Measurements from ENCODE around the gene NUP62.

NUP62 gene

GRCh38 chr19:49863254-49863934 lies 65.9 kb downstream of the NUP62 start:
- Mint-ChIP-seq H3K27ac (peak overlapping the region; percentile 47 to 80), H3K27me3 (no peaks in the 10 kb centered on the region), H3K4me1 (ENCODE audit: low read depth in 2 of 2) (peaks cover 30 to 34% of the 10 kb centered on the region in 2 donors), H3K4me3 (no peak overlapping the region), H3K36me3 (ENCODE audit: insufficient read depth) (peaks cover 72% of the 10 kb centered on the region), H3K9me3 (no peaks in the 10 kb centered on the region)
- DNase-seq (no peak), ATAC-seq (replicated peaks) (no peak)

GRCh38 chr19:49862391-49863253 lies 66.7 kb downstream of the NUP62 start:
- Mint-ChIP-seq H3K4me1 (ENCODE audit: low read depth in 2 of 2) (peaks cover 25 to 27% of the 10 kb centered on the region in 2 donors), H3K36me3 (ENCODE audit: insufficient read depth) (peaks cover 72% of the 10 kb centered on the region), H3K27ac (peak overlapping the region; percentile 47 to 80), H3K9me3 (no peaks in the 10 kb centered on the region), H3K4me3 (no peak overlapping the region), H3K27me3 (no peaks in the 10 kb centered on the region)
- no peak for DNase-seq
- no peak for ATAC-seq (replicated peaks)

DNA sequence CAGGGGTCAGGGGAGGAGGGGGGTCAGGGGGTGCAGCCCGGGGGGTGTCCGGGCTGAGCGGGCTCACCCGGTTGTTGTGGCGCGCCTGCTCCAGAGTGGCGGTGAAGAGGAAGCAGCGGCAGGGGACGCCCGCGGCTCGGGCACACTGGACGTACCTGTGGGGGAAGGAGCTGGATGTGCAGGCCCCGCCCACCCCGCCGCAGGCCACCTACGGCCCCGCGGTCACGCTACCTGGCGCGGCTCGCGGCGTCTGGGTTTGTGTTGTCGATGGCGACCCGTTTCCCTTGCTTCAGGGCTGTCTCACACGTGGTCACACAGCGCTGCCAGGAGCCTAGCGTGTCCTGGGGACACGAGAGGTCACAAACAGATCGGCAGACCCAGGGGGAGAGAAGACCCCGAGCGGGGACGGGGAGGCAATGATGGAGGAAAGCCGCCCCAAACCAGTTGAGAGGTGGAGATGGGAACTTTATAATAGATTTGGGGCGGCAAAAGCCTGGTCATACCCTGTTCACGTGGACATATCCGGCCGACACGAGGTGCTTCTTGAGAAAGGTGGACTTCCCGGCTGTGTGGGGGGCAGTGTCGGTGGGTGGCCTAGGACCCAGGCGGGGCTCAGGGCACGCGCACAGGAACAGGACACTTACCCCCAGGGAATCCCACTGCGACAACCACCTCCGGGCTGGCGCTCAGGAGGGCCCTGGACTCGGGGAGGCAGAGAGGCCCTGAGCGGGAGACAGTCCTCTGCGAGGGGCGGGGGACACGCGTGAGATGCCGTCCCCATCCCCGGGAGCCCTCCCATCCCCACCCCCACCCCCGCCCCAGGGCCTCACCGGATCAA lies 67.5 kb downstream of the NUP62 start:
- no peak overlapping the region for H3K27ac Mint-ChIP-seq

DNA sequence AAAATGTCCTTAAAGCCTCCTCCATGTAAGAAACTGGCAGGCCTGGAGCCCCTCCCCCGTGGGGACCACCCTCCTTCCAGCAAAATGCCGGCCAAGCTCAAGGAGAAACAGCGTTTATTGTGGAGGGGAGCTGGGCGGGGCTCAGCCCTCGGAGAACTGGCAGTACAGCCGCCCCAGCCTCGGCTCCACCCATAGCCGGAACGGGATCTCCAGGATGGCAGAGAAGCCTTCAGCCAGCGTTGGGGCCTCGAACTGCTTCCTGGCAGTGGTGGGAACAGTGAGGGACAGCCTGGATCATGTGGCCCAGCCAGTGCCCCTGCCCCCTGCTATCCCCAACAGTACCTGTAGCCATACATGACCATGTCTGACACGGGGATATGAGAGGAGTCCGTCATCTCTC lies 68.2 kb downstream of the NUP62 start:
- peaks cover 63% of the 10 kb centered on the region for H3K36me3 Mint-ChIP-seq (ENCODE audit: insufficient read depth)
- H3K27me3 Mint-ChIP-seq = no peaks in the 10 kb centered on the region
- H3K4me1 Mint-ChIP-seq (ENCODE audit: low read depth in 2 of 2) = peaks cover 11 to 14% of the 10 kb centered on the region in 2 donors
- H3K27ac Mint-ChIP-seq = peak overlapping the region in 1 of 2 donors; percentile 41
- no peak overlapping the region for H3K4me3 Mint-ChIP-seq
- ATAC-seq (replicated peaks) (no peak), DNase-seq (no peak)
- H3K9me3 Mint-ChIP-seq = no peaks in the 10 kb centered on the region

More for the DNA sequence above, 67.5 kb downstream of the NUP62 start:
- H3K4me1 Mint-ChIP-seq (ENCODE audit: low read depth in 2 of 2) = peaks cover 18 to 21% of the 10 kb centered on the region in 2 donors
- no peak overlapping the region for H3K4me3 Mint-ChIP-seq
- no peak for DNase-seq
- ATAC-seq (replicated peaks) = peak; percentile 16
- no peaks in the 10 kb centered on the region for H3K9me3 Mint-ChIP-seq
- H3K27me3 Mint-ChIP-seq = no peaks in the 10 kb centered on the region
- peaks cover 69% of the 10 kb centered on the region for H3K36me3 Mint-ChIP-seq (ENCODE audit: insufficient read depth)

- Mint-ChIP-seq H3K27me3 (no peaks in the 10 kb centered on the region), H3K4me1 (ENCODE audit: low read depth in 2 of 2) (peaks cover 5 to 10% of the 10 kb centered on the region in 2 donors), H3K36me3 (ENCODE audit: insufficient read depth) (peaks cover 62% of the 10 kb centered on the region), H3K4me3 (no peak overlapping the region), H3K9me3 (no peaks in the 10 kb centered on the region), H3K27ac (peak overlapping the region; percentile 49 to 77)
- DNase-seq = no peak
- ATAC-seq (replicated peaks) = no peak
Measured at GRCh38 chr19:49860336-49861102, 68.8 kb downstream of the NUP62 start.

- no peak for ATAC-seq (replicated peaks)
- Mint-ChIP-seq H3K4me3 (no peak overlapping the region), H3K36me3 (ENCODE audit: insufficient read depth) (peaks cover 60% of the 10 kb centered on the region), H3K27ac (peak overlapping the region; percentile 49 to 77), H3K27me3 (no peaks in the 10 kb centered on the region), H3K4me1 (ENCODE audit: low read depth in 2 of 2) (peaks cover 4 to 7% of the 10 kb centered on the region in 2 donors), H3K9me3 (no peaks in the 10 kb centered on the region)
- DNase-seq = no peak
Measured at GRCh38 chr19:49859682-49860335, 69.5 kb downstream of the NUP62 start.

- no peak for DNase-seq
- peaks cover 9 to 11% of the 10 kb centered on the region in 2 donors for H3K4me1 Mint-ChIP-seq (ENCODE audit: low read depth in 2 of 2)
- no peaks in the 10 kb centered on the region for H3K9me3 Mint-ChIP-seq
- H3K4me3 Mint-ChIP-seq = no peak overlapping the region
- peak overlapping the region in 1 of 2 donors; percentile 77 for H3K27ac Mint-ChIP-seq
- no peaks in the 10 kb centered on the region for H3K27me3 Mint-ChIP-seq
- no peak for ATAC-seq (replicated peaks)
- H3K36me3 Mint-ChIP-seq (ENCODE audit: insufficient read depth) = peaks cover 48% of the 10 kb centered on the region
Measured at GRCh38 chr19:49858088-49858985, 71.0 kb downstream of the NUP62 start.

- ATAC-seq (replicated peaks) (no peak), DNase-seq (no peak)
- H3K4me1 Mint-ChIP-seq (ENCODE audit: low read depth in 2 of 2) = peaks cover 6 to 9% of the 10 kb centered on the region in 2 donors
- H3K27ac Mint-ChIP-seq = peak overlapping the region in 1 of 2 donors; percentile 77
- H3K9me3 Mint-ChIP-seq = no peaks in the 10 kb centered on the region
- no peak overlapping the region for H3K4me3 Mint-ChIP-seq
- H3K27me3 Mint-ChIP-seq = no peaks in the 10 kb centered on the region
- peaks cover 43% of the 10 kb centered on the region for H3K36me3 Mint-ChIP-seq (ENCODE audit: insufficient read depth)
Measured at GRCh38 chr19:49857838-49858087, 71.5 kb downstream of the NUP62 start.

DNA sequence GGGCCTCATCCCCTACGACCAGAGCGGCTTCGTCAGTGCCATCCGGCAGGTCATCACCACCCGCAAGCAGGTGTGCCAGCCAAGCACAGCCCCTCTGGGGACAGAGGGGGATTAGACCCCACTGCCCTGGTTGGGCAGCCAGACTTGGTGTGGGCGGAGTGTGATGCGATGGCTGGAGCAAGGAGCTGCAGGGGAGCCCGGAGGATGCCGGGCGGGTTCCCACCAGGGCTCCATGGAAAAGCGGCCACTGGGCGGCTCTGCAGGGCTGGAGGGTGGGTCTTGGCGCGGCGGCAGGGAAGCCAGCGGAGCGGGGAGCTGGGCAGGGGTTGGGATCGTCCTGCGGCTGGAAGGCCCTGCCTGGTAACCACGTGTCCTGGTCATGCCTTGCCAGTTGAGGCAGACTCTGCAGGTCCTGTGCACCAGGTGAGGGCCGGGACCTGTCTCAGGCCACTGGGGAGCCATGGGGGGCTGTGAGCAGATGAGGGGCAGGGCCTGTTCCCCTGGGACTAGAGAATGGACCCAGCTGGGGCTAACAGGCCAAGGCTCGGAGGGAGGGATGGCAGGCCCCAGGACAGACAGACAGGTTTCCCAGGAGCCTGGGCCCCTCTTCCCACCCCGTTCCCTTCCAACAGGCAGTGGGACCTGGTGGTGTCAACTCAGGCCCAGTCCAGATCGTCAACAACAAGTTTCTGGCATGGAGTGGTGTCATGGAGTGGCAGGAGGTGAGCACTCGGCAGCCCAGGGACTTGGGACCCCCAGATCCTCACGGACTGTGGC lies 72.1 kb downstream of the NUP62 start:
- no peaks in the 10 kb centered on the region for H3K27me3 Mint-ChIP-seq
- peaks cover 11 to 14% of the 10 kb centered on the region in 2 donors for H3K4me1 Mint-ChIP-seq (ENCODE audit: low read depth in 2 of 2)
- no peaks in the 10 kb centered on the region for H3K9me3 Mint-ChIP-seq
- peak overlapping the region in 1 of 2 donors; percentile 77 for H3K27ac Mint-ChIP-seq
- peaks cover 43% of the 10 kb centered on the region for H3K36me3 Mint-ChIP-seq (ENCODE audit: insufficient read depth)
- no peak overlapping the region for H3K4me3 Mint-ChIP-seq
- ATAC-seq (replicated peaks) = no peak
- no peak for DNase-seq

Measured in effector memory CD8-positive, alpha-beta T cell (primary cell).